Bronchial epithelial cell (primary cell): ENCODE results near the gene NRF1. TPM values are rescaled to one million over a fixed set of nuclear protein-coding genes. Genes with fewer than 3 reads are reported as not detected.
A peak's percentile ranks its signal among the peaks of the same experiment; 100 is the strongest.

Source experiments
- DNase-seq: peaks from one replicate; pipeline ENCODE4 v3.0.0-alpha.2; 2010; ENCODE audit warnings: low read depth
- FAIRE-seq: peaks from 2 replicates; lab custom pipeline; 2011; peaks lifted over from hg19 to GRCh38; lab: Jason Lieb, UNC
- H3K27me3 ChIP-seq: 2 replicates; pipeline ENCODE4 v1.5.1; 2011; ENCODE audit warnings: low read length; ENCODE audit not compliant: control insufficient read depth, insufficient read depth
- H3K36me3 ChIP-seq: 2 replicates; pipeline ENCODE4 v1.5.1; 2011; ENCODE audit warnings: low read length; ENCODE audit not compliant: control insufficient read depth, insufficient read depth
- H3K4me3 ChIP-seq: 2 replicates; pipeline ENCODE4 v1.5.1; 2011; ENCODE audit warnings: mild to moderate bottlenecking, low read depth, low read length, control low read depth
- CTCF ChIP-seq: IDR thresholded peaks from 2 replicates; pipeline ENCODE4 v1.5.1; 2011; ENCODE audit warnings: mild to moderate bottlenecking, moderate library complexity, low read length, control low read depth, inconsistent platforms; ENCODE audit not compliant: insufficient read depth, severe bottlenecking
- total RNA-seq: library from RNA; depleted of rRNA; stranded (reverse); fragments of >200 nt; gene quantifications from 2 replicates; pipeline ENCODE4 v1.2.1, GENCODE V29; 2014

NRF1 gene
- total RNA-seq, 1 donor from 2014 or later: 12.1 TPM

GRCh38 chr7:129798616-129799349 lies 187.3 kb downstream of the NRF1 start:
- H3K4me3 ChIP-seq: no peak overlapping the region
- TF ChIP-seq CTCF: no peak
- H3K27me3 ChIP-seq: peaks cover 1% of the 10 kb centered on the region
- H3K36me3 ChIP-seq: no peaks in the 10 kb centered on the region
- FAIRE-seq (no peak), DNase-seq (no peak)

GRCh38 chr7:129799350-129799955 lies 187.9 kb downstream of the NRF1 start:
- Histone ChIP-seq H3K27me3 (peaks cover 1% of the 10 kb centered on the region), H3K36me3 (no peaks in the 10 kb centered on the region), H3K4me3 (no peak overlapping the region)
- no peak for TF ChIP-seq CTCF
- DNase-seq (no peak), FAIRE-seq (peak; percentile 66)

GRCh38 chr7:129800901-129801300 lies 189.4 kb downstream of the NRF1 start:
- DNase-seq (no peak), FAIRE-seq (no peak)
- TF ChIP-seq CTCF: no peak
- no peaks in the 10 kb centered on the region for H3K36me3 ChIP-seq
- H3K4me3 ChIP-seq: no peak overlapping the region
- H3K27me3 ChIP-seq: peaks cover 1% of the 10 kb centered on the region

GRCh38 chr7:129801882-129802281 lies 190.4 kb downstream of the NRF1 start:
- no peak for FAIRE-seq
- Histone ChIP-seq H3K36me3 (no peaks in the 10 kb centered on the region), H3K27me3 (no peaks in the 10 kb centered on the region), H3K4me3 (no peak overlapping the region)
- peak; percentile 20 for DNase-seq
- TF ChIP-seq CTCF: no peak

- Histone ChIP-seq H3K27me3 (no peaks in the 10 kb centered on the region), H3K36me3 (no peaks in the 10 kb centered on the region), H3K4me3 (no peak overlapping the region)
- TF ChIP-seq CTCF: no peak
- DNase-seq (no peak), FAIRE-seq (no peak)
These were observed 192.1 kb downstream of the NRF1 start for GRCh38 chr7:129803546-129804081.
